IMR-90 (cell line): Measurements from ENCODE around the gene TRA2A. TPM values are rescaled to one million over a fixed set of nuclear protein-coding genes. Genes with fewer than 3 reads are reported as not detected.
A peak's percentile ranks its signal among the peaks of the same experiment; 100 is the strongest.
"Not testable (repeated sequence)": the region's sequence is repeated elsewhere in the genome, so short reads cannot be mapped to it uniquely, and the experiment has no call there.

Experiments
- ATAC-seq: fragments of 200-7000 bp; cut with Tn5 transposase; 2 replicates; pipeline ENCODE4 v1.9.1; 2020; ENCODE audit warnings: low read depth, mild to moderate bottlenecking, moderate library complexity
- BruUV-seq: library from RNA; stranded (reverse); fragments of 400-500 nt; replicated peaks from 2 replicates; lab custom pipeline; 2021; lab: Mats Ljungman, UMichigan
- CTCF ChIA-PET: fragments of 300-600 bp; formaldehyde crosslinking; extraction: SDS; loops from one replicate; lab custom pipeline; 2021; ENCODE audit warnings: antibody characterized with exemption; lab: Yijun Ruan, JAX
- POLR2A ChIA-PET: fragments of 300-600 bp; sonication (Branson Sonifier 250); formaldehyde crosslinking; loops from one replicate; lab custom pipeline; 2022; ENCODE audit warnings: antibody characterized with exemption; ENCODE audit not compliant: unreplicated experiment; lab: Charles Lee
- DNase-seq: peaks from one replicate; pipeline ENCODE4 v3.0.0; 2013
- H2AFZ ChIP-seq: replicated peaks from 2 replicates; pipeline ENCODE3; 2013; ENCODE audit warnings: low read length, mild to moderate bottlenecking; ENCODE audit not compliant: poor library complexity
- H2AK5ac ChIP-seq: 2 replicates; pipeline ENCODE4 v1.6.1; 2013; ENCODE audit warnings: low read depth, low read length, inconsistent platforms
- H2AK9ac ChIP-seq: replicated peaks from 2 replicates; pipeline ENCODE3; 2013; ENCODE audit warnings: mild to moderate bottlenecking, low read depth, low read length, moderate library complexity; ENCODE audit not compliant: poor library complexity
- H2BK120ac ChIP-seq: 2 replicates; pipeline ENCODE4 v1.6.1; 2013; ENCODE audit warnings: low read depth, low read length, inconsistent platforms
- H2BK15ac ChIP-seq: 3 replicates; pipeline ENCODE4 v1.6.1; 2013; ENCODE audit warnings: low read depth, low read length, inconsistent platforms
- H2BK20ac ChIP-seq: 2 replicates; pipeline ENCODE4 v1.6.1; 2013; ENCODE audit warnings: low read depth, mild to moderate bottlenecking, inconsistent platforms, low read length, moderate library complexity
- H2BK5ac ChIP-seq: 2 replicates; pipeline ENCODE4 v1.6.1; 2013; ENCODE audit warnings: mild to moderate bottlenecking, low read depth, low read length, inconsistent platforms; ENCODE audit not compliant: poor library complexity, severe bottlenecking
- H3K14ac ChIP-seq: replicated peaks from 2 replicates; pipeline ENCODE4 v1.6.1; 2013; ENCODE audit warnings: low read depth, low read length, inconsistent platforms
- H3K18ac ChIP-seq: 2 replicates; pipeline ENCODE4 v1.6.1; 2013; ENCODE audit warnings: low read depth, low read length, control low read depth
- H3K23ac ChIP-seq: 2 replicates; pipeline ENCODE4 v1.6.1; 2013; ENCODE audit warnings: low read depth, low read length, inconsistent platforms
- H3K27ac ChIP-seq: 2 replicates; pipeline ENCODE4 v1.5.1; 2013; ENCODE audit warnings: mild to moderate bottlenecking, control low read depth, low read length; ENCODE audit not compliant: insufficient read depth
- H3K27me3 ChIP-seq: 2 replicates; pipeline ENCODE4 v1.6.1; 2013; ENCODE audit warnings: low read length; ENCODE audit not compliant: control insufficient read depth, insufficient read depth
- H3K36me3 ChIP-seq: 2 replicates; pipeline ENCODE4 v1.6.1; 2013; ENCODE audit warnings: low read length, mixed read lengths; ENCODE audit not compliant: control insufficient read depth, insufficient read depth
- H3K4ac ChIP-seq: 2 replicates; pipeline ENCODE4 v1.6.1; 2013; ENCODE audit warnings: low read depth, low read length, inconsistent platforms
- H3K4me1 ChIP-seq: 2 replicates; pipeline ENCODE4 v1.6.1; 2013; ENCODE audit warnings: low read length, mixed read lengths; ENCODE audit not compliant: control insufficient read depth, insufficient read depth
- H3K4me2 ChIP-seq: 2 replicates; pipeline ENCODE4 v1.6.1; 2013; ENCODE audit warnings: low read depth, mild to moderate bottlenecking, control low read depth, low read length, moderate library complexity
- H3K4me3 ChIP-seq: 2 replicates; pipeline ENCODE4 v1.5.1; 2013; ENCODE audit warnings: low read depth, mild to moderate bottlenecking, control low read depth, low read length, moderate library complexity; ENCODE audit not compliant: insufficient read depth
- H3K56ac ChIP-seq: 2 replicates; pipeline ENCODE4 v1.6.1; 2013; ENCODE audit warnings: low read length, inconsistent platforms; ENCODE audit not compliant: insufficient read depth; ENCODE audit errors: extremely low read depth
- H3K79me1 ChIP-seq, 2 experiments: 2 replicates each; pipeline ENCODE4 v1.6.1; 2013; ENCODE audit warnings: low read length in 2 of 2, inconsistent platforms in 1 of 2, low read depth in 1 of 2
- H3K9ac ChIP-seq: 2 replicates; pipeline ENCODE4 v1.6.1; 2013; ENCODE audit warnings: low read depth, low read length, control low read depth
- H3K9me1 ChIP-seq: 2 replicates; pipeline ENCODE4 v1.6.1; 2013; ENCODE audit warnings: low read length, inconsistent platforms; ENCODE audit not compliant: insufficient read depth
- H3K9me3 ChIP-seq: 2 replicates; pipeline ENCODE4 v1.6.1; 2013; ENCODE audit warnings: low read length; ENCODE audit not compliant: control insufficient read depth, insufficient read depth
- H4K20me1 ChIP-seq: 2 replicates; pipeline ENCODE4 v1.6.1; 2013; ENCODE audit warnings: low read length, inconsistent platforms; ENCODE audit not compliant: insufficient read depth
- H4K5ac ChIP-seq: 2 replicates; pipeline ENCODE4 v1.6.1; 2013; ENCODE audit warnings: mild to moderate bottlenecking, low read depth, low read length, control low read depth
- H4K8ac ChIP-seq, 2 experiments: 2 replicates each; pipeline ENCODE4 v1.6.1; 2013; ENCODE audit warnings: low read depth in 2 of 2, low read length in 2 of 2, control low read depth in 1 of 2, inconsistent platforms in 1 of 2
- H4K91ac ChIP-seq: 2 replicates; pipeline ENCODE4 v1.6.1; 2013; ENCODE audit warnings: low read depth, low read length, inconsistent platforms; ENCODE audit not compliant: insufficient read depth
- MAZ ChIP-seq: IDR thresholded peaks from 2 replicates; pipeline ENCODE4 v1.6.1; 2012; ENCODE audit warnings: low read depth, mild to moderate bottlenecking, low read length, improper control_type of control experiment, moderate library complexity, borderline replicate concordance
- RCOR1 ChIP-seq: IDR thresholded peaks from 2 replicates; pipeline ENCODE4 v1.6.1; 2012; ENCODE audit warnings: mild to moderate bottlenecking, low read length, improper control_type of control experiment; ENCODE audit not compliant: insufficient replicate concordance
- USF2 ChIP-seq: fragments of 150-350 bp; IDR thresholded peaks from 2 replicates; pipeline ENCODE4 v1.6.1; 2017; ENCODE audit warnings: mild to moderate bottlenecking, antibody characterized with exemption, low read length, low read depth
- WGBS, 2 experiments: methylation state at CpG; one replicate each; pipeline versions ENCODE4 v1.1.5 to v1.1.7; 2013; ENCODE audit warnings: missing lambda C conversion rate in 2 of 2; ENCODE audit not compliant: insufficient read length in 1 of 2; ENCODE audit errors: extremely low coverage in 2 of 2; 5-methylcytosine and 5-hydroxymethylcytosine counted together
- dilution Hi-C: fragments of 300-500 bp; cut with HindIII; formaldehyde crosslinking; loops from one replicate; pipeline ENCODE4 v1.14.3; 2018; ENCODE audit warnings: low sequenced_read_pairs; ENCODE audit not compliant: unreplicated experiment
- in situ Hi-C: fragments of 300-500 bp; cut with MboI; formaldehyde crosslinking; loops from 3 replicates; pipeline ENCODE4 v1.14.3; 2019; ENCODE audit warnings: low sequenced_read_pairs, inconsistent platforms, mixed read lengths
- intact Hi-C: fragments of 100-400 bp; cut with micrococcal nuclease; formaldehyde crosslinking; loops from 2 replicates; pipeline ENCODE4 v1.10.0; 2022
- polyA plus RNA-seq, 3 experiments: library from polyadenylated mRNA; depleted of rRNA; stranded (reverse); fragments of >200 nt; gene quantifications; 2 replicates each; pipeline ENCODE4 v1.2.3, GENCODE V29; 2012; ENCODE audit warnings: low replicate concordance in 1 of 3
- total RNA-seq: library from RNA; depleted of rRNA; stranded (reverse); fragments of >200 nt; gene quantifications from 2 replicates; pipeline ENCODE4 v1.2.3, GENCODE V29; 2012

Gene TRA2A
- total and polyA plus RNA-seq, 2 of the 4 experiments (the other 2 are of a cell fraction) = 44.3 to 77.3 TPM

DNA sequence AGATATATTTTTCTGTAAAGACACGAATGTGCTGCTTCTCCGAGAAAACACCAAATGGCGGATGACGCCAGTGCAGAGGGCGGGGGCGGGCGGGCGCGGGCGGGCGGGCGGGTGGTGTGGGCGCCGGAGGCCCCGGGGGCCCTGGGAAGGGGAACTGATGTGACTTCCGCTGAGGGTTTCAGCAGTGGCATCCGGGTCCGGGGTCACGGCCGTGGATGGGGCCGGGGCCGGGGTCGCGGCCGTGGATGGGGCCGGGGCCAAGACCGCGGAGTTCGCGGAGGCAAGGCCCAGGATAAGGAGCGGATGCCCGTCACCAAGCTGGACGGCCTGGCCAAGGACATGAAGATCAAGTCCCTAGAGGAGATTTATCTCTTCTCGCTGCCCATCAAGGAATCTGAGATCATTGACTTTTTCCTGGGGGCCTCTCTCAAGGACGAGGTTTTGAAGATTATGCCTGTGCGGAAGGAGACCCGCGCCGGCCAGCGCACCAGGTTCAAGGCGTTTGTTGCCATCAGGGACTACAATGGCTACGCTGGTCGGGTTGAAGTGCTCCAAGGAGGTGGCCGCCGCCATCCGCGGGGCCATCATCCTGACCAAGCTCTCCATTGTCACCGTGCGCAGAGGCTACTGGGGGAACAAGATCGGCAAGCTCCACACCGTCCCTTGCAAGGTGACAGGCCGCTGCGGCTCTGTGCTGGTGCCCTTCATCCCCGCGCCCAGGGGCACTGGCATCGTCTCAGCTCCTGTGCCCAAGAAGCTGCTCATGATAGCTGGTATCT, 41.2 kb downstream of the TRA2A start:
- ATAC-seq (peak; percentile 41), DNase-seq (no peak)
- H4K8ac ChIP-seq = peak overlapping the region; percentile 65 to 91
- peak overlapping the region; percentile 89 for H2BK5ac ChIP-seq
- 58% methylated on average over 25 of the region's 56 CpGs; no CpG with 5 or more reads in 1 of the 2 experiments for WGBS, 2 experiments
- peaks cover 0 to 17% of the 10 kb centered on the region in 2 experiments; a peak in 3 of 4 replicates for H3K79me1 ChIP-seq
- peak overlapping the region; percentile 73; the same call in 1 of the 2 replicates for H2BK120ac ChIP-seq
- H3K14ac ChIP-seq = peak overlapping the region; percentile 62
- H3K36me3 ChIP-seq = peaks cover 2% of the 10 kb centered on the region; the same call in 1 of the 2 replicates
- no peaks in the 10 kb centered on the region for H3K27me3 ChIP-seq
- H3K4me1 ChIP-seq = 0 out of 2 replicates have a peak, but pooled peaks cover 2% of the 10 kb centered on the region
- ChIA-PET POLR2A (no interaction called here), CTCF (no interaction called here)
- H3K9me3 ChIP-seq = no peaks in the 10 kb centered on the region
- peak overlapping the region; percentile 86 for H3K18ac ChIP-seq
- H2AK5ac ChIP-seq = peak overlapping the region; percentile 8; the same call in 1 of the 2 replicates
- no peaks in the 10 kb centered on the region for H3K9me1 ChIP-seq
- TF ChIP-seq MAZ (no peak), USF2 (no peak), RCOR1 (no peak)
- in situ Hi-C loops = no loop called here
- dilution Hi-C loops = no loop called here
- peak overlapping the region; percentile 84 for H3K23ac ChIP-seq
- H2BK20ac ChIP-seq = no peak overlapping the region
- H2AFZ ChIP-seq = peak overlapping the region; percentile 80
- peak overlapping the region; percentile 81 for H3K4ac ChIP-seq
- H3K56ac ChIP-seq = peak overlapping the region; percentile 7
- peak overlapping the region; percentile 87 for H3K4me2 ChIP-seq
- H4K91ac ChIP-seq = peak overlapping the region; percentile 49
- intact Hi-C loops = no loop called here
- peak overlapping the region; percentile 80 for H3K9ac ChIP-seq
- H3K27ac ChIP-seq = peak overlapping the region; percentile 90
- peak overlapping the region; percentile 55 for H2AK9ac ChIP-seq
- peak overlapping the region; percentile 18; the same call in 1 of the 3 replicates for H2BK15ac ChIP-seq
- H4K5ac ChIP-seq = peak overlapping the region; percentile 92
- H3K4me3 ChIP-seq = peak overlapping the region; percentile 49
- no peaks in the 10 kb centered on the region for H4K20me1 ChIP-seq
- BruUV-seq = no TSS peak

DNA sequence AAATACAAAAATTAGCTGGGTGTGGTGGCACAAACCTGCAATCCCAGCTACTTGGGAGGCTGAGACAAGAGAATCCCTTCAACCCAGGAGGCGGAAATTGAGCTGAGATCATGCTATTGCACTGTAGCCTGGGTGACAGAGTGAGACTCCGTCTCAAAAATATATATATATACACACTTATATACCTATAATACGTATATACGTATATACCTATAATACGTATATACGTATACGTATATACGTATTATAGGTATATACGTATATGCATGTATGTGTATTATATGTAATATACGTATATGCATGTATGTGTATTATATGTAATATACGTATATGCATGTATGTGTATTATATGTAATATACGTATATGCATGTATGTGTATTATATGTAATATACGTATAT, 43.1 kb downstream of the TRA2A start:
- H2AK5ac ChIP-seq, H3K9me1 ChIP-seq, H3K56ac ChIP-seq, H3K18ac ChIP-seq, H2BK120ac ChIP-seq, intact Hi-C loops, H2BK5ac ChIP-seq, BruUV-seq, H2AK9ac ChIP-seq, DNase-seq, H3K27ac ChIP-seq, H2BK20ac ChIP-seq, H2BK15ac ChIP-seq, in situ Hi-C loops, dilution Hi-C loops, H4K5ac ChIP-seq, H3K27me3 ChIP-seq, H3K4me1 ChIP-seq, ATAC-seq, H3K9ac ChIP-seq, H3K4me2 ChIP-seq, H3K9me3 ChIP-seq, H3K4ac ChIP-seq, H2AFZ ChIP-seq, H4K91ac ChIP-seq, H4K8ac ChIP-seq, H3K36me3 ChIP-seq, H4K20me1 ChIP-seq, H3K14ac ChIP-seq, H3K23ac ChIP-seq, POLR2A ChIA-PET, H3K4me3 ChIP-seq: not testable (repeated sequence)
- peaks cover 0 to 13% of the 10 kb centered on the region in 2 experiments; a peak in 3 of 4 replicates for H3K79me1 ChIP-seq
- CTCF ChIA-PET = interaction anchor here (0.6 kb wide), 1 partner anchor 16 kb away, joined by 3 read pairs; no protein-coding TSS in a partner anchor
- WGBS, 2 experiments = no CpG with 5 or more reads among the region's 13 CpGs
